GM21528 (cell line): ENCODE results near the gene HDAC1.
"Not testable (repeated sequence)": the region's sequence is repeated elsewhere in the genome, so short reads cannot be mapped to it uniquely, and the experiment has no call there.

Experiments used
- ATAC-seq: cut with Tn5 transposase; IDR thresholded peaks from one replicate; pipeline ENCODE4 v1.9.1; 2021; ENCODE audit warnings: mild to moderate bottlenecking, moderate library complexity; ENCODE audit not compliant: unreplicated experiment, low FRiP score

HDAC1 gene

DNA sequence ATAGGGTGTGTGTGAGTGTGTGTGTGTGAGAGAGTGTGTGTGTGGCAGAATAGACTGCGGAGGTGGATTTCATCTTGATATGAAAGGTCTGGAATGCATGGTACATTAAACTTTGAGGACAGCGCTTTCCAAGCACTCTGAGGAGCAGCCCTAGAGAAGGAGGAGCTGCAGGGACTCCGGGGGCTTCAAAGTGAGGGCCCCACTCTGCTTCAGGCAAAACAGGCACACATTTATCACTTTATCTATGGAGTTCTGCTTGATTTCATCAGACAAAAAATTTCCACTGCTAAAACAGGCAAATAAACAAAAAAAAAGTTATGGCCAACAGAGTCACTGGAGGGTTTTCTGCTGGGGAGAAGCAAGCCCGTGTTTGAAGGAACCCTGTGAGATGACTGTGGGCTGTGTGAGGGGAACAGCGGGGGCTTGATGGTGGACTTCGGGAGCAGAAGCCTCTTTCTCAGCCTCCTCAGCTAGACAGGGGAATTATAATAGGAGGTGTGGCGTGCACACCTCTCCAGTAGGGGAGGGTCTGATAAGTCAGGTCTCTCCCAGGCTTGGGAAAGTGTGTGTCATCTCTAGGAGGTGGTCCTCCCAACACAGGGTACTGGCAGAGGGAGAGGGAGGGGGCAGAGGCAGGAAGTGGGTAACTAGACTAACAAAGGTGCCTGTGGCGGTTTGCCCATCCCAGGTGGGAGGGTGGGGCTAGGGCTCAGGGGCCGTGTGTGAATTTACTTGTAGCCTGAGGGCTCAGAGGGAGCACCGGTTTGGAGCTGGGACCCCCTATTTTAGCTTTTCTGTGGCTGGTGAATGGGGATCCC is 18.3 kb upstream of the HDAC1 start:
- ATAC-seq, result no peak

DNA sequence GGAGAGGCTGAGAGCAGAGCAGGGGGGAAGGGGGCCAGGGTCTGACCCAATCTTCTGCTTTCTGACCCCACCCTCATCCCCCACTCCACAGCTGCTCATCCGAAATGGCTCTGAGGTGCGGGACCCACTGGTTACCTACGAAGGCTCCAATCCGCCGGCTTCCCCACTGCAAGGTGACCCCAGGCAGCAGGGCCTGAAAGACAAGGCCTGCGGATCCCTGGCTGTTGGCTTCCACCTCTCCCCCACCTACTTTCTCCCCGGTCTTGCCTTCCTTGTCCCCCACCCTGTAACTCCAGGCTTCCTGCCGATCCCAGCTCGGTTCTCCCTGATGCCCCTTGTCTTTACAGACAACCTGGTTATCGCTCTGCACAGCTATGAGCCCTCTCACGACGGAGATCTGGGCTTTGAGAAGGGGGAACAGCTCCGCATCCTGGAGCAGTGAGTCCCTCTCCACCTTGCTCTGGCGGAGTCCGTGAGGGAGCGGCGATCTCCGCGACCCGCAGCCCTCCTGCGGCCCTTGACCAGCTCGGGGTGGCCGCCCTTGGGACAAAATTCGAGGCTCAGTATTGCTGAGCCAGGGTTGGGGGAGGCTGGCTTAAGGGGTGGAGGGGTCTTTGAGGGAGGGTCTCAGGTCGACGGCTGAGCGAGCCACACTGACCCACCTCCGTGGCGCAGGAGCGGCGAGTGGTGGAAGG is 17.1 kb upstream of the HDAC1 start:
- no peak for ATAC-seq

DNA sequence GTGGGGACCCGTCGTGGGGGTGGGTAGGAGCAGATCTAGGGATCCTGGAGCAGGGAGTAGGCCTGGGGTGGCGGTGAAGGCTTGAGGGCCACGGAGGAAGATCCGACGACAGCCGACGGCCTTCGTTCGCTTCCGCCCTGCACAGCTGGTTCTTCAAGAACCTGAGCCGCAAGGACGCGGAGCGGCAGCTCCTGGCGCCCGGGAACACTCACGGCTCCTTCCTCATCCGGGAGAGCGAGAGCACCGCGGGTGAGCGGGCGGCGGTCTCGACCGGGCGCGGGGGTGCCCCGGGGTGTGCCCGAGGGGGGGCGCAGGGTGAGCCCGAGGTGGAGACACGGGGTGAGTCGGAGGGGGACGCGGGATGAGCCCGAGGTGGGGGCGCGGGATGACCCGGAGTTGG is 16.5 kb upstream of the HDAC1 start:
- ATAC-seq, result no peak

DNA sequence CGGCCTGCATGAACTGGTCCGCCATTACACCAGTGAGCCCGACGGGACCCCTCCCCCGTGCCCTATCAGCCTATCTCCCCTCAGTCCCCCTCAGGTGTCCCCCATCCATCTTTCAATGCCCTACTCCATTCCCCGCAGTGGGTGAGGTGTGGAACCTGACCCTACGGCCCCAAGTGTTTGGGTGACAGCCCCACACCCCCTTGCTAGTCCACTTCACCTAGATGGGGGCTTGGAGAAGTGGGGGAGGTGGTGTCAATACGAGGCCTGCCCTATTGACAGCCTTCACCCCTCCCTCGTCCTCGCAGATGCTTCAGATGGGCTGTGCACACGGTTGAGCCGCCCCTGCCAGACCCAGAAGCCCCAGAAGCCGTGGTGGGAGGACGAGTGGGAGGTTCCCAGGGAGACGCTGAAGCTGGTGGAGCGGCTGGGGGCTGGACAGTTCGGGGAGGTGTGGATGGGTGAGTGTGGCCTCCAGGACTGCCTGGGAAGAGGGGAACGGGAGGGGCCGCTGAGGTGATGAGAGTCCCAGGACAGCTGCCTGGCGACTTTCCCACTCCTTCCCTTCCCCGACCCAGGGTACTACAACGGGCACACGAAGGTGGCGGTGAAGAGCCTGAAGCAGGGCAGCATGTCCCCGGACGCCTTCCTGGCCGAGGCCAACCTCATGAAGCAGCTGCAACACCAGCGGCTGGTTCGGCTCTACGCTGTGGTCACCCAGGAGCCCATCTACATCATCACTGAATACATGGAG is 15.7 kb upstream of the HDAC1 start:
- no peak for ATAC-seq

DNA sequence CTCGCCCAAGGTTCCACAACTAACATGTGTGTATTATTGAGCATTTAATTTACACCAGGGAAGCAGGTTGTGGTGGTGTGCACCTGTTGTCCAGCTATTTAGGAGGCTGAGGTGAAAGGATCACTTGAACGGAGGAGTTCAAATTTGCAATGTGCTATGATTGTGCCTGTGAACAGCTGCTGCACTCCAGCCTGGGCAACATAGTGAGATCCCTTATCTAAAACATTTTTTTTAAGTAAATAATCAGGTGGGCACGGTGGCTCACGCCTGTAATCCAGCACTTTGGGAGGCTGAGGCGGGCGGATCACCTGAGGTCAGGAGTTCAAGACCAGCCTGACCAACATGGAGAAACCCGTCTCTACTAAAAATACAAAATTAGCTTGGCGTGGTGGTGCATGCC is 7.1 kb upstream of the HDAC1 start:
- ATAC-seq, result not testable (repeated sequence)

DNA sequence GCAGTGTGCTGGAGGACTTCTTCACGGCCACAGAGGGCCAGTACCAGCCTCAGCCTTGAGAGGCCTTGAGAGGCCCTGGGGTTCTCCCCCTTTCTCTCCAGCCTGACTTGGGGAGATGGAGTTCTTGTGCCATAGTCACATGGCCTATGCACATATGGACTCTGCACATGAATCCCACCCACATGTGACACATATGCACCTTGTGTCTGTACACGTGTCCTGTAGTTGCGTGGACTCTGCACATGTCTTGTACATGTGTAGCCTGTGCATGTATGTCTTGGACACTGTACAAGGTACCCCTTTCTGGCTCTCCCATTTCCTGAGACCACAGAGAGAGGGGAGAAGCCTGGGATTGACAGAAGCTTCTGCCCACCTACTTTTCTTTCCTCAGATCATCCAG is 6.2 kb upstream of the HDAC1 start:
- ATAC-seq, result no peak

DNA sequence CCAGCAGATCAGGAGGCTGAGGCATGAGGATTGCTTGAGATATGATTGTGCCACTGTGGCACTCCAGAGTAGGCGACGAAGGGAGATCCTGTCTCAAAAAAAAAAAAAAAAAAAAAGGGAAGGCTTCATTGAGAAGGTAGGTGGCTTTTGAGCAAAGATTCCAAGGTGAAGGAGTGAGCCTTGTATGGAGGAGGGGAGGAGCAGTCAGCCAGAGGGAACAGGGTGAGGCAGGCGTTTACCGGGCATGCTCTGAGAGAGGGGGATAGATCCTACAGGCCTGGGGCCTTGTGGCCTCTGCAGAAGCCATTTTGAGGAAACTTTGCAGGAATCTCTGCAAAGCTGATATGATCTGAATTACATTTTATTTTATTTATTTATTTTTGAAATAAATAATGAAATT is 5.1 kb upstream of the HDAC1 start:
- ATAC-seq, result no peak

DNA sequence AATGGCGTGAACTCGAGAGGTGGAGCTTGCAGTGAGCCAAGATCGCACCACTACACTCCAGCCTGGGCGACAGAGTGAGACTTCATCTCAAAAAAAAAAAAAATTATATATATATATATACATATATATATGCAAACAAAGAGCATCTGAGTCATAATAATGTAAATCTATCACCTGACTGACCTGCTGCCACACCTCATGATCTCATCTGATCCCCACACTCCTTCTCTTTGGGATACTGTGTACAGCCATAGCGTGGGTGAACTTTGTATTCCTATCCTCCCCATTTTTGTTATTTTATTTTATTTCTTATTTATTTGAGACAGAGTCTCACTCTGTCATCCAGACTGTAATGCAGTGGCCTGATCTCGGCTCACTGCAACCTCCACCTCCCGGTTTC is 2.6 kb upstream of the HDAC1 start:
- no peak for ATAC-seq

DNA sequence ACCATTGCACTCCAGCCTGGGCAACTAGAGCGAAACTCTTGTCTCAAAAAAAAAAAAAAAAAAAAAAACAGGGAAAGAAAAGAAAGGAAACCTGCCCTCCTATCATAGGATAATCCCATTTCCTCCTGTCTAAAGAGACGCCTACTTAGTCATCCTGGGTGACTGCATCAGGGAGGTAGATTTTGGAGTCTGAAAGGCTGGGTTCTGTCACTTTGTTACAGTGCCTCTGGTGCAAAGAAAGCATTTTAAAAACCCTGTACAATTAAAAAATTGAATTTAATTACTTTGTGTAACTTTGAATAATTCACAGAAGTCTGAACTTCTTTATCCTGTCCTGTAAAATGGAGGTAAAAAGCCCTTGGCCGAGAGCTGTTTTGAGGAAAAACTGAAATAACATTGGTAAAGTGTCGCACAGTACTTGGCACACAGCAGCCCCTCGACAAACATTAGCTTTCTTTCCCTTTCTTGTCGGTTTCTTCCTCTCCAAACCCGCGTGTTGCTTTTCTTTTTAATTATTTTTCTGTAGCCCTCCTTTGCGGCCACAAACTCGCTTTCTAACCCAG is 657 bp upstream of the HDAC1 start:
- peak; percentile 6 for ATAC-seq

DNA sequence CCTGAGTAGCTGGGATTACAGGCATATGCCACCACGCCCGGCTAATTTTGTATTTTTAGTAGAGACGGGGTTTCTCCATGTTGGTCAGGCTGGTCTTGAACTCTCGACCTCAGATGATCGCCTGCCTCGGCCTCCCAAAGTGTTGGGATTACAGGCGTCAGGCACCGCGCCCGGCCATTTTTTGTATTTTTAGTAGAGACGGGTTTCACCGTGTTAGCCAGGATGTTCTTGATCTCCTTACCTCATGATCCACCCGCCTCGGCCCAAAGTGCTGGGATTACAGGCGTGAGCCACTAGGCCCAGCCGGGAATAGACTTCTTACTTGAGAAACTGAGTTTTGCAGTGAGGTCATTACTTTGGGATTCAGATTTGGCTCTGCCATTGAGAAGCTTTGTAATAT is 6.3 kb downstream of the HDAC1 start:
- ATAC-seq, result not testable (repeated sequence)

DNA sequence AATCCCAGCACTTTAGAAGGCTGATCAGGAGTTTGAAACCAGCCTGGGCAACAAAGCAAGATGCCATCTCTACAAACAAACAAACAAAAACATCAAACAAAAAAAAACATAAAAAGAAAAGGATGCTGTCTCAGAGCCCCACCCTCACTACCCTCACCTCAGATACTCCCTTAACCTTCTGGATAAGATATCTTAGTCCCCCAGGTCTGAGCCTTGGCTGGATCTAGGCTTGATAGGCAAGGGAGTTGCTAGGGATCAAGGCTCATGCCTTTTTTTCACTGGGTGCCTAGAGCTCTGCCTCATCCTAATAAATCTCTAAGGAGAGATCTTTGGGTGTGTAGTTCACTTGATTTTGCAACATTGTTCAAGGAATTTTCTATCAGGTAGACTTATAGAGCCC is 7.4 kb downstream of the HDAC1 start:
- ATAC-seq, result no peak

DNA sequence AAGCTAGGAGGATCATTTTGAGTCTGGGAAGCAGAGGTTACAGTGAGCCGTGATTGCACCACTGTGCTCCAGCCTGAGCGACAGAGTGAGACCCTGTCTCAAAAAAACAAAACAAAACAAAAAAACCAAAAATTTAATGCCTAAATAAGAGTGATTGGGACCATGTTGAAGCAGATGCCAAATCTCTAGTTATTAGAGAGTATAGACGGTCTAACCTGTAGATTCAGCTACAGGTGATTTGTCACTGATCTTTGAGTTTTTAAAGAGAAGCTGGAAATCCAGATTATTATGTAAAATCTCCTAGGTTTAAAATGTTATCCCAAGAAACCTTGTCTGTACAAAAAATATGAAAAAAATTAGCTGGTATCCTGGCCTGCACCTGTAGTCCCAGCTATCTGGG is 11.5 kb downstream of the HDAC1 start:
- ATAC-seq, result no peak

DNA sequence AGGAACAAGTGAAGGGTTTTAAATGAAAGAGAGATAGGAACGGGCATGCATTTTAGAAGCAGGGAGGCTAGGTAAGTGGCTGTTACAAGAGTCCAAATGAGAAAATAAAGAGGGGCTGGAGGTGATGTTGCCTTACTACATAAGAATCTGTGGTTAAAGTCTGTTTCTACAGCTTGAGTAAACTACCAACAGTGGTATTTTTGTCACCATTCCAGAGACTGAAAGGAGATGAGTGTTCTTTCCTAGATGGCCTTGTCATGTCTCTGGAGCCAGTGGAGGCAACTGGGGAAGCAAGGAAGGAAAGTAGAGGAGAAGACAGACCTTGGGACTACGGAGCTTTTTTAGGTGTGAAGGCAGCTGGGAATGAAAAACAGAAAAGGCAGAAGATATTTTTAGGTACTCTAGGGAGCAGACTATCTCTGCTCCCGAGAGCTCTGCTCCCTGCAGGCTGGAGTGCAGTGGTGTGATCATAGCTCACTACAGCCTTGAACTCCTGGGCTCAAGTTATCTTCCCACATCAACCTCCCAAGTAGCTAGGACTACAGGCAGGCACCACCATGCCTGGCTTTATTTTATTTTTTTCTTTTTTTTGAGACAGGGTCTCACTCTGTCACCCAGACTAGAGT is 12.2 kb downstream of the HDAC1 start:
- ATAC-seq, result no peak

DNA sequence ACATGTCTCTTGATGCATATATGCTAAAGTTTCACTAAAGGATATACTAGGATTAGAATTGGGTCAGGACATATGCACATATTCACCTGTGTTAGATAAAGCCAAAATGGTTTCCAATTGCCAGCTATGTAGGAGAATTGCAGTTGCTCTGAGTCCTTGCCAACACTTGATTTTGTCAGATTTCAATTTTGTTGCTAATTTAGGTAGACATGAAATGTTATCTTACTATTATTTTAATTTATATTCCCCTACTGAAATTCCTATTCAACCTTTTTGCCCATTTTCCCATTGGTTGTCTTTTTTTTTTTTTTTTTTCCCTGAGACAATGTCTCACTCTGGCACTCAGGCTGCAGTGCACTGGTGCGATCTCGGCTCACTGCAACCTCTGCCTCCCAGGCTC is 13.4 kb downstream of the HDAC1 start:
- no peak for ATAC-seq

DNA sequence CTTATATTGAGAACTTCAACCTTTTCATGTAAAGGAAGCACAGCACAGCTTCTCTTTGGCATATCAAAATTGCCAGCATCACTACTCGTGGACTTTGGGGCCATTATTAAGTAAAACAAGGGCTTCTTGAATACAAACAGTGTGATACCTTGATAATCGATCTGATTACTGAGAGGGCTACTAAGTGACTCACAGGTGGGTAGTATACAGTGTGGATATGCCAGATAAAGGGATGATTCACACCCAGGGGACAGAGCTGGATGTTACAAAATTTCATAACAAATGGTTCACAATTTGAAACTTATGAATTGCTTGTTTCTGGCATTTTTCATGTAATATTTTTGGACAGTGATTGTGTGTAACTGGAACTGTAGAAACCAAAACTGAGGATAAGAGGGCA is 15.4 kb downstream of the HDAC1 start:
- no peak for ATAC-seq

DNA sequence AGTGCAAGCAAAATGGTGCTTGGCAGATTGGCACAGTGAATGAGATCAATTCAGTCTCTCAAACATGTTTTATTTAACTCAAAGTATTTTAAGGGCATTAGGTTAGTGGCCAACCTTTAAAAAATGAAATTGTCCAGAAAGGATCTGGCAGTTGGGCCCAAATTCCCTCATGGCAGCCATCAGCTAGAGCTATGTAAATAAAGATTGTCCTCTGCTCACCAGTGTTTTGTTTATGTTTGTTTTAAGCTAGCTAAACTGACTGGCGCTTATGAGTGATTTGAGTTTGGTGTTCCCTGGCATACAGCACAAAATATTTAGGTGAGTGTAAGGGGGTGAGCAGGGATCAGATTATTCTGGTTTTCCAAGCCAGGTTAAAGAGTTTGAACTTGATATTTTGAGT is 18.1 kb downstream of the HDAC1 start:
- ATAC-seq, result no peak

DNA sequence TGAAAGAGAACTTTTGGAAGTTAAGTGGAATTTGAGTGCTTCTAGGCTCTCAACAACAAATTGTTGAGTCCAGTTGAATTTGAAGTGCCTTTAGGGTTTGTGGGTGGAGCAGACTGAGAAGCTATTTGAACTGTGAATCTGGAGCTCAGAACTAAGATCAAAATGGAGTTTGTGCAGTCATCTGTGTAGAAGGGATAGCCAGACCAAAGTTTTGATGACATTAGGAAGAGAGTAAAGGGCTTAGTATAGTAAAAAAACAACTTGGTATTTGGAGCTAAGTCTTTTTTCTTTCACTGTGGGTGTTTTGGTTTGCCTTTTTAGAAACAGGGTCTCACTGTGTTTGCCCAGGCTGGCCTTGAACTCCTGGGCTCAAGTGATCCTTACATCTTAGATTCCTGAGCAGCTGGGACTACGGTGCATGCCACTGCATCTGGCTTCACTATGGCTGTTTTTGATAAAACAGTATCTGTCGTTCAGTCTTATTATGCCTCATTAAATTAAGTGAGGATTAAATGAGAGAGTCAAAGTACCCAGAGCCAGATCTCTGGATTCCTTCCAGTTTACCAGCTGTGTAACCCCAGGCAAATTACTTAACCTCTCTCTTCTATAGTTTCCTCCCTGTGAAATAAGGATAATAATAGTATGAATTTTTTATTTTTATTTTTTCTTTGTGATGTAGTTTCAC is 20.0 kb downstream of the HDAC1 start:
- ATAC-seq, result no peak

DNA sequence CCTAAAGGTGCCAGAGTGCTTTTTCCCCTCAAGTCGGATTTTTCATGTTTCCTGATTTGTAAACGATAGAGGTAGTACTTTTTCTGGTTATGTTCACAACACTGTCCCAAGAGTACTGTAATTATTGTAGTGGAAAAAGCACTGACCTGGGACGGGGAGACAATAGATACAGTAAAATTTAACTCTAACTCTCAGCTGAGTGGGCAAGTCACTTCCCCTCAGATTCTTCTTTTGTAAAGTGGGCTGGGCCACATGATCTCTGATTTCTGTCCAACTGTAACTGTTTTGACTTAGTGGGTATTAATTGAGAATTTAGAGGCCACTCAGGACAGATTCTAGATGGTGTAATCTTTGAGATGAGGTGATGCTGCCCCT is 25.0 kb downstream of the HDAC1 start:
- no peak for ATAC-seq

DNA sequence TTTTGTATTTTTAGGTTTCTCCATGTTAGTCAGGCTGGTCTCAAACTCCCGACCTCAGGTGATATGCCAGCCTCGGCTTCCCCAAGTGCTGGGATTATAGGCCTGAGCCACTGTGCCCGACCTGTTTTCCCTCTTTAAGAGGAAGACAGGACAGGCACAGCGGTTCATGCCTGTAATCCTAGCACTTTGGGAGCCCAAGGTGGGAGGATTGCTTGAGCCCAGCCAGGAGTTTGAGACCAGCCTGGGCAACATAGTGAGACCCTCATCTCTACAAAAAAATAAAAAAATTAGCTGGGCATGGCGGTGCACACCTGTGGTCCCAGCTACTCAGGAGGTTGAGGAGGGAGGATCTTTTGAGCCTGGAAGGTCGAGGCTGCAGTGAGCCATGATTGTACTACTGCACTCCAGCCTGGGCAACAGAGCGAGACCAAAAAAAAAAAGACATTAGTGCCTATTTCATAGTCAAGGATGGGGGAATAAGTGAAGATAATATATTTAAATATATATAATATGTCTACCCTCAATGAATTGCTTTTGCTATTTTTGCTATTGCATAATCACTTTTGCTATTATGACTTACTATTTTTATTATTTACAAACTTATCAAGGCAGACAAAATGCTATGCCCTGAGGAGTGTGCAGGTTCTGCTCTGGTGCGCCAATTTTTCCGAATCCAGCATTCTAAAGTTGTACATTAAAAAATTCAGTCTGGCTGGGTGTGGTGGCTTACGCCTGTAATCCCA is 26.4 kb downstream of the HDAC1 start:
- ATAC-seq, result no peak
